Thyroid gland (tissue), 4 donors: ENCODE measurements around the gene HIP1.

Experiments
- CTCF ChIP-seq, 6 experiments: fragments of 200-600 bp in 3 of 6; fragments of 450-650 bp in 3 of 6; sonication (generic) in 3 of 6; IDR thresholded peaks; one replicate each; pipeline ENCODE4 v1.5.1; 2016 to 2019; ENCODE audit warnings: antibody characterized with exemption in 6 of 6, mild to moderate bottlenecking in 2 of 6, inconsistent platforms in 1 of 6, moderate library complexity in 1 of 6
- POLR2A ChIP-seq, 2 donors: fragments of 450-650 bp; IDR thresholded peaks; one replicate each; pipeline ENCODE4 v1.6.1; 2017; ENCODE audit warnings: antibody characterized with exemption in 2 of 2, mild to moderate bottlenecking in 2 of 2, moderate library complexity in 1 of 2

- TF ChIP-seq POLR2A (IDR thresholded peaks at IDR 0.05) (no peak), CTCF (IDR thresholded peaks at IDR 0.05) (no peak)
Measured at GRCh38 chr7:75662579-75663301, 76.0 kb downstream of the HIP1 start.
